DMS153 treated with DMSO at 0.1 percent for 48 hours (cell line): ENCODE data around the gene GFOD2.

ENCODE experiments used
- DNase-seq: peaks from one replicate; lab custom pipeline; 2025; ENCODE audit not compliant: unreplicated experiment; lab: John Stamatoyannopoulos, UW

Gene GFOD2

GRCh38 chr16:67673712-67674580 lies 45.2 kb downstream of the GFOD2 start:
- peak; percentile 71 for DNase-seq

DNA sequence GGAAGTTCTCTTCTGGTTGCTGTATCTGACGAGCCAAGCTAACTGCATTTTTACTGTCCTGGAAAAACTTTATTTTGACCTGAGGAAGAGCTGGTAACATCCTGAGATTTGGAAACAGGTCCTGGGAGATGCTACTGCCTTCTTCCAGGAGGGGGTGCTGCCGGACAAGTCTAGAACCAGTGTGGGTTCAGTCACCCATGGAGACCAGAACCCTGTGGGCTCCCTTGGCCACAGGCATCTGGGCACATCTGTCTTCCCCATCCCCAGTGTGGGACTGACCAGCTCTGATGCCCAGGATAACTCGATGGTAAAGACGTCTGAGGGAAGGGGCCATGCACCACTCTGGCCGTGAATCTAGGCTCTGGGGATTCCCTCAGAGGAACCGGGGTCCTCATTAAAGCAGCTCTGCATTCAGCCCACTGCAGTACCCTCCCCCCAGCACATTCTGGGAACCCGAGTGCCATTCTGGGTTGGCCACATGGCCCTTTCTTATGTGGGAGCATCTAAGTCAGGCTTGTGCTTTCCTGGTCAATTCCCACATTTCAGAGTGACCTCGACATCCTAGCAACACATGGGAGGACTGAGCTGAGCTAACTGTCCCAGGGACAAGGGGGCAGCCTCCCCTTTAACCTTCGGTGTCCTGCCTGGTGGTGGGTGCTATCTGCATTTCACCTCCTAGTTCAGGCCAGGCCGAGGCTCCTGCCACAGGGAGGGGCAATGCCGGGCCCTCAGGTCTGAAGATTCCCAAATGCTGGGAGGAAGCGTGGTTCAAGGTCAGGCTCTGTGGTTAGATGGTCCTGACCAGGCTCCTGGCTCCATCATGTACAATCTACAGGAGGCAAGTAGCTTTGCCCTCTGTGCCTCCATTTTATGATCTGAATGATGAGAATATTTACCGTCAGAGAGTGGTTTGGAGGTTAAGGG lies 46.1 kb downstream of the GFOD2 start:
- DNase-seq: peak; percentile 16

- DNase-seq: no peak
Measured at GRCh38 chr16:67672306-67672705, 46.8 kb downstream of the GFOD2 start.

DNA sequence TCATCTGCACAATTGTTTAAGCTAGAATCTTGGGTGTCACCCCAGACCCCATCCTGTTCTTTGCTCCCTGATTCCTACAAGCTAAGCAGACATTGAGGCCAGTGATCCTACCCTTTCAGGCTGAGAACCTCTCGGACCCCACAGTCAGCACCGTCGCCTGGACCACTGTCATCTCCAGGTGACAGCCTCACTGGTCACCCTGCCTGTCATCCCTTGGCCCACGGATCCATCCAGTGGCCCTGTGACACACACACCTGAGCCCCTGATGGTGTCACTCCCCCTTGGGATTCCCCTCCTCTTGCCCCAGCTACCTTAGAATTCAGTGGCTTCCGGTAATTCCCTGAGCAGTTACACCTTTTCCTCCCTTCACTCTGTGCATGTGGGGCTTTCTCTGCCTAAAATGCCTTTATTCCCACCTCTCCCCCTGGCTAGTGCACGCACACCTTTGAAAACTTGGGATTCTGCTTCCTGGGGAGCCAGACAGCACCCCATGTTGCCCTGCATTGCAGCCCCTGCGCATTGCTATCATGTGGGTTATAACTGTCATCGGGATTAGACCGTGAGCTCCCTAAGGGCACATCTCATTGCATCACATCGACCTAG lies 49.5 kb downstream of the GFOD2 start:
- no peak for DNase-seq

DNA sequence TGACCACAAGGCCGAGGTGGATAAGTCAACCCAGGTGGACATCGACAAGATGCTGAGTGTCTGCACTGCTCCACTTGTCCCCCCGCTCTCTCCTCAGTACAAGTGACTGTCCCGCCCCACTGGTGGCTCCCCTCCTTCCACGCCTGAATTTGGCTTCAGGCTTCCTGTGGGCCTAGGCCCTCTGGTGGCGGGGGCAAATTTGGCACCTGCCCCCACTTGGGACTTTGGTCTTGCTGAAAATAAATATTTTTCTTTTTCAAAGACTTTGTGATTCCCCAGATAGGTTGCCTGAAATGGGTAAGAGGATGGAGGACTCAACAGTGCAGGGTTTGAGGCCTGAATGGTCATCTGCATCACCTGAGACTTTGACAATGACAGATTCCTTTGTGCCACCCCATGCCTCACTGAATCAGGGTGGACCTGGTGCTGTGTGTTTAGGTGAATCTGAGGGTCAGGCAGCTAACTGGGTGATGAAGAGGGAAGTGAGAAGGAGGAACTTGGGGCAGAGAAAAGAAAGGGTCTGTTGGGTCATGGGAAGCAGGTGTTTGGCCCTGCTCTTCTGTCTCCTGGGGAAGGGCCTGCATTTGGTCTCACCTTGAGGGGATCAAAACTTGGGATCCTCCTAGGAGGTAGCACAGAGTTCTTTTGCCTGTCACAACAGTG lies 50.5 kb downstream of the GFOD2 start:
- no peak for DNase-seq

- peak; percentile 92 for DNase-seq
Measured at GRCh38 chr16:67667817-67668494, 51.2 kb downstream of the GFOD2 start.

GRCh38 chr16:67667453-67667816 lies 51.7 kb downstream of the GFOD2 start:
- DNase-seq: no peak

- DNase-seq: peak; percentile 44
Measured at GRCh38 chr16:67666559-67667452, 52.3 kb downstream of the GFOD2 start, which contains the start of the genes C16orf86 and ENKD1. Gene C16orf86 (plus strand): TSS chr16:67666814. CDS start chr16:67666971, 157 bp downstream. Gene ENKD1 (minus strand): TSS chr16:67666750. CDS start chr16:67666442, 308 bp downstream.

DNA sequence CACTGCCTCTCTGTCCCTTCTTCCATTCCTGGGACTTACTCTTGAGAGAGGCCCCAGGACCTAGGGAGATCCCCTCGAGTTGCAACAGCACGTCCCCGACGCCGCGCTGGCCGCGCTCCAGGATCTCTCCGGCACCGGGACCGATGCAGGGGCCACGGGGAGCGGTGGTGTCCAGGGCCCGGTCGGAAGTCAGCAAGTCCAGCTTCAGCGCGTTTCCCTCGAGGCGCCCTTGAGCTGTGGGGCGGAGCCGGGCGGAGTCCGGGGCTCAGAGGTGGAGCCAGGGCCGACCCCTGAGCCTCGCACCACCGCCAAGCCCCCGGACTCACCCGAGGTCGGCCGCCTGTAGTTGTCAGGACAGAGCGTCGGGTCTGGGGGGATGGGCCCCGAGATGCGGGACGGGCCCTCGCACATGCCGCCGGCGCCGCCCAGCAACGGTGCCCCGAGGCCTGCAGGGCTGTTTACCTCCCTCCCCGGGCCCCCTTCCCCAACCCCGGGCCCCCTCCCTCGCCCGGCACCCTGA lies 53.0 kb downstream of the GFOD2 start:
- DNase-seq: no peak

DNA sequence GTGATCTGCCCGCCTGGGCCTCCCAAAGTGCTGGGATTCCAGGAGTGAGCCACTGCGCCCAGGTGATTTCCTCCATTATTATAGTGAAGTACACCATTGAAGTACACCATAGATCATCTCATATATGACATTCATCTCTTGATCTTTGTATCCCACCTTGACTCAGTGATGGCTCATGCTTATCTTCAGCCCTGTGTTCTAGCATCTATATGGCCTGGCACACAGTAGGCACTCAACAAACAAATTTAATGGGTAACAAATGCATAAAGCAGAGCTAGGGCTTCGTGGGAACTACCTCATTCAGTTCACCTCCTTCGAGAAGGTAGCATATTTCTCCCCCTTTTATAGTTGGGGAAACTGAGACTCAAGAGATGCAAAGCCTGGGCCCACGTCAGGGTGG lies 53.5 kb downstream of the GFOD2 start:
- DNase-seq: no peak

GRCh38 chr16:67664871-67665270 lies 54.2 kb downstream of the GFOD2 start:
- no peak for DNase-seq

GRCh38 chr16:67664258-67664657 lies 54.9 kb downstream of the GFOD2 start:
- DNase-seq: no peak

DNA sequence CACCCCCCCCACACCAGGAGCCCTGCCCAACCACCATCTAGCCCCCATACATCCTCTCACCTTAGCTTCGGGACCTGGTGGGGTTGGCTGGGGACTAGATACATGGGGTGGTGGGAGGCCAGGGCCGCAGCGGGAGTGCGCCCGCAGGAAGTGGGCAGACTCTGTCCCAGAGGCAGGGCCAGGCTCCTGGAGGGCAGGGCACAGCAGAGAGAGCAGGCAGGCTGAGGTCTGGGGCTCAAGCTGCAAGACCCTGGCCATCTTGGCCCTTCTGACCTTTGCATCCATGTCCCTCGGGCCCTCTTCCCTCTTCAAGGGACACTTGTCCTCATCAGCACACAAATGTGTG lies 55.3 kb downstream of the GFOD2 start:
- no peak for DNase-seq

DNA sequence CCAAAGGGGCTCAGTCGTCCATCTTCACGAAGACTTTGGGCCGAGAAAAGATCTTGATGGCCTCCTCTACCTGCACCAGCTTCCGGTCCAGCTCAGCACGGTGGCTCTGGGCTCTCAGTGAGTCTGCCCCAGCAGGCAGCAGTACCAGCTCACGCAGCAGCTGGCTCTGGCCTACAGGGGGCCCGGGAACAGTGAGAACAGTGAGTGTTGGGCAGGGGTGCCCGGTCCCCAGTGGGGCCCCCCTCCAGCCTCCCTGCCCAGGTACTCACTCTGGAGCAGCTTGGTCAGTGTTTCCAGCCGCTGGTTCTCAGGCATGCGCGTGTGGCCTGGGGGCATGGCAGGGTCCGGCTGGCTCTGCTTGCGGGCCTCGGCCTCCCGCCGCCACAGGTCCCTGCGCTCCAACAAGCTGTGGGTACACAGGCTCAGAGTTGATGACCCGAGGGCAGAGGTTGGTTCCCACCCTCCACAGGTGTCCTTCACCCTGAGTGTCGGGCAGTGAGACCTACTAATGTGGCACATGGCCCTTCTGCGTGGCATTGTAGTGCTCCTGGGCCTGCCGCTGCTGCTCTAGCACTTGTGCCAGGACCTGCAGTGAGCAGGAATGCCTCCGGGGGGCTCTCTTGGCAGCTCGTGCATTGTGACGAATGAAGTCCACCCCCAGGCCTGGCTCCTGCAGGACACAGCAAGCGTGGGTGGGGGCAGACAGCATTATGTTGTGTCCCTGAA lies 55.8 kb downstream of the GFOD2 start:
- no peak for DNase-seq

DNA sequence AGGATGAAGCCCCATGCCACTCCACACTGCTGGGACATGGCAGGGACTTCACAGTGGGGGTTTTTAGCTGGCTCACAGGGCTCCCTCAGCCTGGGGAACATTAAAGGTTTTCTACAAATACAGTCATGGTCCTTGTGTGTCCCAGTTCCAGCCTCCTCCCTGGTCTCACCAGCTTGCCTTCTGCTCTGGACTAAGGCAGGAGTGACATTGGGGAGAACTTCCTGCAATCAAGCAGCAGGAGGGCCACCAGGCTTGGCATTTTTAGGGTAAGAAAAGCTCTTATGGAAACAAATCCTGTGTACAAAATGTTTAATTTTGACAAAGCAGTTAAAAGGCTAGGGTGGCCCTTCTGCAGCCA lies 56.5 kb downstream of the GFOD2 start:
- no peak for DNase-seq

GRCh38 chr16:67661886-67662652 lies 57.0 kb downstream of the GFOD2 start:
- DNase-seq: no peak

DNA sequence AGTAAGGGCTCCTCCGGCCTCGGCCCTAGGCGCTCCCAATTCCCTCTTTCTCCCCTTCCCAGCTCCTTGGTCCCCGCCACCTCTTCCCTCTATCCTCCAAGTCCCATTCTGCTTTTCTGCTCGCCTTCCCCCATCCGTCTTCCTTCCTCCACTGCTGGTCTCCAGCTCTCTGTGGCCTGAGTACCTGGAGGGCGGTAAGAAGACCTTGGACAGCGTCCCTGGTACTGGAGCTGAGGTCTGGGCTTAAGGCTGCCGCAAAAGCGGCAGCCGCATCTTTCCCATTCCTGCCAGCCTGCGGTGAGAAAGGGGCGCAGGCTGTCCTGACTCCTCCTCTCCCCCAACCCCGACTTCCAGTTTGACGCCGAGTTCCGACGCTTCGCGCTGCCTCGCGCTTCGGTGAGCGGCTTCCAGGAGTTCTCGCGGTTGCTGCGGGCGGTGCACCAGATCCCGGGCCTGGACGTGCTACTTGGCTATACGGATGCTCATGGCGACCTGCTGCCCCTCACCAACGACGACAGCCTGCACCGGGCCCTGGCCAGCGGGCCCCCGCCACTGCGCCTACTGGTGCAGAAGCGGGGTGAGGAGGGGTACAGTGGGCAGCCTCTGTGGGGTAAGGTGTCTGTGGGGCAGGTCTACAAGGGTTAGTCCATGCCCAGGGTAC lies 57.9 kb downstream of the GFOD2 start:
- DNase-seq: no peak
